HG03135 (cell line): ENCODE data around the gene ANKRD63.

Experiments
- ATAC-seq: cut with Tn5 transposase; IDR thresholded peaks from one replicate; pipeline ENCODE4 v1.9.1; 2021; ENCODE audit warnings: mild to moderate bottlenecking, moderate library complexity; ENCODE audit not compliant: unreplicated experiment

ANKRD63 gene

DNA sequence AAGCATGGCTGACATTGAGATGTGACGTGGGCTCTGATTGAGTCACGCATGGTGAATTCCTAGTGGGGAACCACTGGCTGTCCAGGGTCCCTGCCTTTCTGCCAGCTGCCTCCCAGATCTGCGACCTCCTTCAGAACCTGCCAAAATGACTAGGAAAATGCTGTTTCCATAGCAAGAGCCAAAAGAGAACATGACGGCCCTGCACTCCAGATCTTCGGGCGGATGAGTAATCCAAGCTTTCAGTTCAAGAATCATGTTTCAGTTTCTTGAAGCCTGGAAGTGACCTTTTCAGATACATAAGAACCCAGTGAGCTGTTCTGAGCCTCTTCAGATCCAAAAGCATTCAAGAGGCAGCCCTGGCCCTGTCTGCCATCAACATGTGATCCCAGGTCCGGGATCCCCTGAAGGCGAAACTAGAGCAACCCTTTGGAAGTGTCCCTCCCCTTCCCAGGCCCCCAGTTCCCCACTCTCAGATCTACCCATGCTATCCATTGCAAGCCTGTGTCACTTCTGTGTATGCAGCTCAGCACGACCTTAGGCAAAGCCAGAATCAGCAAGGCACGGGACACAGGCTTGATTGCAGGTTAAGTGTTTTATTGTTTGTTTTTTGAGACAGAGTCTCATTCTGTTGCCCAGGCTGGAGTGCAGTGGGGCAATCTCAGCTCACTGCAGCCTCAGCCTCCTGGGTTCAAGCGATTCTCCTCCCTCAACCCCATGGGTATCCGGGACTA, 19.7 kb downstream of the ANKRD63 start:
- ATAC-seq, result no peak

DNA sequence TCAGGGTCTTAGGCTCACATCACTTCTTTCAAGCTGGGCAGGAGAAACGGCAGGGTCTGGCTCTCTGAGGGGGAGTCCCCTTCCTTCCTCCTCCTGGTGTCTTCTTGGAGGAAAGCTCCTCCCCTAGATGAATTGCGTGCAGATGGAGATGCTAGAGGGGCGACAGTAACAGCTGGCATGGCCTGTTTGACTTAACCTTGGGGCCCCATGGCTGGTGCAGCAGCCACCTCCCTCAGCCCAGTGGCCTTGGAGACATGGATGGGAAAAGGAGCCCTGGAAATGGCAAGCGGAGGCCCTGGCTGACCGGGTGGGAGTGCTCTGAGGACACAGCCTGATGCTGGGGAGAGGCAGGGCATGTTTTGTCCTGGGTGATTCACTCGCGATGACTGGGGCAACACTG, 23.8 kb downstream of the ANKRD63 start:
- ATAC-seq, result no peak

DNA sequence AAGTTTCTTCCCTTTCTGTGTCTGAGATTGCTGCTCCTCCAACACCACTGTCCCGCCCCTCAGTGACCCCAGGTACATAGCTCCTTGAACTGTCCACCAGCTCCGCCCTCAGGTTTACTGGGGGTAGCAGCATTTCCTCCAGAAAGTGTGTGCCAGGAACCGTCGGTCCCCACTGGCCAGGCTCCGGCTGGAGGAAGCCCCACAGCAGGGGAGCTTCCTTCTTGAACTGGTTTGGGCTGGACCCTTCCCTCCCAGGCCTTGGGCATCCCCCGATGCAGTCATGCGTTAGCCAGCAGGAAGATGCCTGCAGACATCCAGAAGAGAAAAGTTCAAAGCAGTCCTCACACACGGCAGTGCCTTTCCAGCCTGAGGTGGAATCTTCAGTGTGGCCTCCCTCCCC, 24.3 kb downstream of the ANKRD63 start:
- no peak for ATAC-seq

DNA sequence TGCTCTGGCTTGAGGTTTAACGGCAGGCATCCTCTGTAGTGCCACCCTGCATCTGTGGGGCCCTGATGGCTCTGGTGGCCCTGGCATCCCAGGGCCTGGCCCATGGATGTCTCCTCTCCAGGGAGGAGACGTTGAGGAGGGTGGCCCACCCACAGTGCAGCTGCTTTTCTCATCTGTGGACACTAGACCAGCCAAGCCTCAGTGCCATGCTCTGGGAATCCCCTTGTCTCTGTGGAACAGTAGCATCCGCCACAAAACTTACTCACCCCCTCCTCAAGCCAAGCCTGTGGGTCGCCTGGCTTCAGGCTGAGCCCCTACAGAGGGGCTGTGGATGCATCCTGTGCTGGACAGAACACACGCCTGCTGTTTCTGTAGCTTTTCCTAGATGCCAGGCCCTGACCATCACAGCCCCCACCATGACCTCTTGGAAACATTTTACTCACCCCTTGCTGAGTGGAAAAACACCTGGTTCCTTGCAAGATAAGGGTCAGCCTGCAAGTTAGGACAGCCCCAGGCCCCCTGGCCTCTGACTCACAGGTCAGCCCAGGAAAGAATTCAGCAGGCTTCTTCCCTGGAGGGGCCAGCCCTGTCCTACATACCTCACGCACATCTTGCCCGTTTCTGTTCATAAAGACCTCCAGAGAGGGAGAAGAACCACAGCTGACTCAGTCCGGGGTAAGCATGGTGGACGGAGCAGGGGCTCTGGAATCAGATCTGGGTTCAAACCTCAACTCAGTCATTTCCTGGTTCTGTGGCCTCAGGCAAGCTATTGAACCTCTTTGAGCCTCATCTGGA, 25.0 kb downstream of the ANKRD63 start:
- no peak for ATAC-seq

DNA sequence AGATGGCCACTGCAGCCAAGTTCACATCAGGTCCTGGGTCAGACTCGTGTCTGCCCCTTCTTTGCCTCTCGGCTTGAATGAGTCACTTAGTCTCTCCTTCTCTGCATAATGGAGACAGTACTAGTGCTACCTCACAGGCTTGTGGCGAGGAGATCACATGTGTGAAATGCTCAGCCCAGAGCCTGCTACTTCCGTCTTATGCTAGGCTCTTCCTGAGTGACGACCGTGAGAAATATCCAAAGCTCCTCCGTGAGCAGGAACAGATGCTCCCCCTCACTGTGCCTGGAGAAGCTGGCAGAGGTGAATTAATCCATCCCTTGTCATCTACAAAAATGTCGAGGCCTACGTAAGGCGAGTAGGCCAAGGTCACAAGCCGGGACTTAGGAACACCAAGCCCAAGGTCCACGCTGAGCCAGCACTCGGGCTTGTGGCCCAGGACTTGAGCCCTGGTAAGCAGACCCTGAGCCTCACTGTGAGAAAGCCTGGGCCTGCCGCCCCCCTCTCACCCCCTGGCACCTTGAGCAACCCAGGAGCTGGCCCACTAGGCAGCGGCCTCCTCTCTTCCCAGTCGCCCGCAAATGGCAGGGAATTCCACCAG, 26.1 kb downstream of the ANKRD63 start:
- ATAC-seq, result no peak

DNA sequence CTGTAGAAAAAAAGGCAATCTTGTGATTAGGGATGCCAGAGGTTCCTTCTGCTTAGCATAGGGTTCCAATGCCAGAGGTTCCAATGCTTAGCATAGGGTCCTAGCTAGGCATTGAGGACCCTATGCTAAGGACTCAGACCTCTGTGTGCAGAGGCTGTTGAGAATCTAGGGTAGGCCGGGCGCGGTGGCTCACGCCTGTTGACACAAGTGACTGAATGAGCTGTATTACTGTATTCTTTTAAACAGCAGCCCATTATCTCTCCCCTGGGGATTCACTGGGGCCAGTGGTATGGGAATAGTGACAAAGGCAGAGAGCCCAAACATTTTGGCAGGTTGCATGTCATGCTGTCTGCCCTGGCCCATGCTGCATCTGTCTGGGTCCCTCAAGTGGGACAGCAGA, 27.8 kb downstream of the ANKRD63 start:
- ATAC-seq, result no peak

DNA sequence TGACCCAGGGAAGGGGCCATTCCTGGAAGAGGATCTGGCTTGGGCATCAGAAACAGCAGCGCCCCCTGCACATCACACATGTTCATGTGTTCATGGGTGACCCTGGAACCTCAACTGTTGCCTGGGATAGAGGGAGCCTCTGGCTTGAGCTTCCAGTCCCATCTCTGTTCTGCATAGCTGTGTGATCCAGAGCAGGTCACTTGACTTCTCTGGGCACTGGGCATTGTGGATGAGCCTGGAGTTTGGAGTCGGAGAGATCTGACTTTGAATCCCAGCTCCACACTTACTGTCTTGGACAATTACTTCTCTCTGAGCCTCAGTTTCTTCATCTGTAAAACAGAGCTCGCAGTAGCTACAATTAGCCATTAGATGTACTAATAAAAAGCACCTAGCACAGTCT, 28.4 kb downstream of the ANKRD63 start:
- ATAC-seq, result no peak

DNA sequence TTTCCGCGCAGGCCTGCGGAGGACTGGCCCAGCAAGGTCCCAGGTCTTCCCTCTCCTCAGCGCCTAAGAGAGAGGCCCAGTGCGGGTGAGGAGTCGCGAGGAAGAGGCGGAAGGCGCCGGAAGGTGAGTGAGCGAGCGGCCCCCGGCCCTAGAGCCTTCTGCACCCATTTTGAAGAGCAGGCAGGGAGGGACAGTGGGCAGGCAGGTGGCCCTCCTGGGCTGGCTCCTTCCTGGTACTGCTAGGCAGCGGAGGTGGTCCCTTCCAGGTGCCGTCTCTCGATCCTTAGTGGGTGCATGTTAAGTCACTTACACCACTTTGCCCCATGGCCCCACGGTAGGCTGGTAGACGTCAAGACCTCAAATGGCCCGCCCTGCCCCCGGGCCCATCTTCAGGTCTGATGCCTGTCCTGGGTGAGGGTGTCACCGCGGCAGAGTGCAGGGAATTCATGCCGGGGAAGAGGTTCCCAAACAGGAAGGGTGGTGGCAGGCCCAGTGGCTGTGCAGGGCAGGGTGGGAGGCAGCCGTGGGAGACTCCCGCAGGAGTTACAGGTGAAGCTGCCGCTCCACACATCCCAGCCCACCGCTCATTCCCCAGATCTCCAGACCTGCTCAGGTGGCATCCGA, 29.6 kb downstream of the ANKRD63 start:
- no peak for ATAC-seq

DNA sequence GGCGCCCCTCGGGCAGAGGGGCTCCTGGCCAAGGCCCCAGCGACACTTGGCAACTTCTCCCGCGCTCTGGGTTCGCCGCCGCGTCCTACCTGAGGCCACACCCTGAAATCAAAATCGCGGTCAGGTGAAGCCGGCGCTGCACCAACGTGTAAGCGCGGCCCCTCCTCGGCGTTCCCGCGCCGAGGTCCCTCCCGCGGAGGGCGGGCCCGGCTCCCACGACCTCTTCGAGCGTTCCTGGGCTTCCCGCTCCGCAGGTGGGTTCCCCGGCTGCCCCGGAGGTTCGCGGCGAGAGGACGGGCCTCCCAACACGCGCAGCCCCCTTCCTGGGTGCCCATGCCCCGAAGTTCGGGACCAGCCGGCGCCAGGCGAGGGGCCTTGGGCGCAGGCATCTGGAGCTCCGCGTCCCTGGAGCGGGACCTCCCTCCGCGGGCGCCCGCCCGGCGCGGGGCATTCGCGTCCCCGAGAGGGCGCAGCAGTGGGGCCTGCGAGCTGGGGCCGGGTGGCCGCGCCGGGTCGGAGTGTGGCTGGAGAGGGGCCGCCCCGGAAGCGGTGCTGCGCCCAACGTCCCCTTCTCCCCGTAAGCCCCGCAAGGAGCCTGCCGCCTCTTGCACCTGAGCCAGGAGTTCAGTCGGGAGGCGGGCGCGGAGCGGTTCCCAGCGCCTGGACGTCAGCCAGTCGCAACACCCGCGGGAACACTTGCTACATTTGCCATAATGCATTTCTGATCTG, 30.3 kb downstream of the ANKRD63 start:
- no peak for ATAC-seq

DNA sequence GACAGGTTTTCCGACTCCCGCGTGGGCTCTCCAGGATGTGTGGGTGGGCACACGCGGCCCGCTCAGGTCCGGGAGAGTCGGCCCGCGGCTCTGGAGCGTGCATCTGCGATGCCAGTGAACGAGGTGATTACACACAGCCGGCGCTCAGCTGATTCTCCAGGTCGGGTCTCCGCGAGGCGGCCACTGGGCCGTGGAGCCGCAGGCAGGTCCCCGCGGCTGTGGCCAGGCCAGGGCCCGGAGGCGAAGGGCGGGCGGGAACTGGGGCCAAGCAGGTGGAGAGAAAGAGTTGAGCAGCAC, 30.8 kb downstream of the ANKRD63 start:
- no peak for ATAC-seq

DNA sequence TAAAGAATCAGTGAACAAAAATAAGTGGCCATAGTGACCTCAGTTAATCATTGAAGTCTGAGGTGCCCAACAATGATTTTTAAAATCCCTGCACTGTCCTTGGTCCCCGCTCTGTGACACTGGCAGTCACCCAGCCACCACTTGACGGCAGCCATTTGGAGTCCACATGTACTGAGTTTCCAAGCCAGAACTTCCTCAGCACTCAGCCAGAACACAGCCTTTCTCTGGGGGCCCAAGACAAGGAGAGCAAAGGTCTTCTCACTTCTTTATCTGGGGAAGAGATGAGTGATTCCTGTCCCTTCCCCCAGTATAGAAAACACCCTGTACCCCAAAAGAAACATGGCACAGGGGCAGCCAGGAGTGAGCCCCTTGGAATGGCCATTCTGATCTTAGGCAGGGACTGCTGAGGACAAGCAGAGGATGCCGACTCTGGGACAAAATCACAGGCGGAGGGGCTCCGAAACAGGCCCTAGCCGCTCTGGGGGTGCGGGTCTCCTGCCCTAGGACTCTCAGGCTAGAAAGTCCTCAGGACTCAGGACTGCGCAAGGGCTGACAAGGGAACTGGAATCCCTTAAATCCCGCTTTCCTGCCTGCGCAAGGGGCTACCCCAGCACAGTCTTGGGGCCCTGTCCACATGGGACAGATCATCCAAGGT, 31.3 kb downstream of the ANKRD63 start:
- ATAC-seq, result no peak

DNA sequence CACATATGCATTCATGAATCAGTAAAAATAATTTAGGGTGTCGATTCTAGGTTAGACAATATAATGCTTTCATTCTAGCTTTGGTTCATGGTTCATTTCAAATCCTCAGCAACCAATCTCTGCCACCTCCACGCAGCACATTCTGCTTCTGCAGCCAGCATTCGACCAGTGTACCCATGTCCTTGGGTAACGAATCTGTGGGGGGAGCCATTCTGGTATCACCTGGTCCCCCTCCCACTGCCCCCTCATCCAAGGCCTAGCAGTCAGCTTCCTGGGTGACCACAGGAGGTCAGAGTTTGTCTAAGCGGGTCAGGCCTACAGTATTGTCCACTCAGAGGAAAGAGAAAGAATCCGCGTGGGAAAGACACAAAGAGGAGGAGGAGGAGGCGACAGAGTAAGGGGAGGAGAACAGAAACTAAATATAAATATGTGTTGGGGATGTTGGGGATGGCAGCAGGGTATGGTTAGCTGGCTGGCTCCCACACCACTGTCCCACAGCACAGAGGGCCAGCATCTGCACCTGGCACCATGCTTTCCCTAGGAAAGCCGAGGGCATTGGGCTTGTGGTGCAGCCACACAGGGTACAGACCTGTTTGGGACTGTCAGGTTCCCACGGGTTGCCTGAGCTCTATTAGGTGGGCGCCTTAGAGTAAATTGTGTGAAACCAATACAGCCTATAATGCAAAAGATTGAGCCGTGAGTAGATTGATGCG, 31.9 kb downstream of the ANKRD63 start:
- ATAC-seq, result no peak

DNA sequence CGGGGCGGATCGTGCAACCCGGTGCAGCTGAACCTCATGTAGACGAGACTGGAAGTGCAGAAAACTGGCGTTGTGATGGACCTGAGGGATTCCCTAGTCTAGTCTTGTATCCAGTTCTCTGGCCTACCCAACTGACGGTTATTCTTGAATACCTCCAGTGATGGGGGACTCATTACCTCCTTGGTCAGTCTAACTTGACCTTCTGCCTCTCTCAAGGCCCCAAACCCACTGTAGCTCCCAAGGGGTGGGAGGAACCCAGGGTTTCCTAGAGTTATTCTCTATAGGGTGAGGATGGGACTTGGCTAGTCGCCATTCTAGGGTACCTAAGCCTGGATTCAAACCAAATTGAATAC, 32.6 kb downstream of the ANKRD63 start:
- no peak for ATAC-seq

DNA sequence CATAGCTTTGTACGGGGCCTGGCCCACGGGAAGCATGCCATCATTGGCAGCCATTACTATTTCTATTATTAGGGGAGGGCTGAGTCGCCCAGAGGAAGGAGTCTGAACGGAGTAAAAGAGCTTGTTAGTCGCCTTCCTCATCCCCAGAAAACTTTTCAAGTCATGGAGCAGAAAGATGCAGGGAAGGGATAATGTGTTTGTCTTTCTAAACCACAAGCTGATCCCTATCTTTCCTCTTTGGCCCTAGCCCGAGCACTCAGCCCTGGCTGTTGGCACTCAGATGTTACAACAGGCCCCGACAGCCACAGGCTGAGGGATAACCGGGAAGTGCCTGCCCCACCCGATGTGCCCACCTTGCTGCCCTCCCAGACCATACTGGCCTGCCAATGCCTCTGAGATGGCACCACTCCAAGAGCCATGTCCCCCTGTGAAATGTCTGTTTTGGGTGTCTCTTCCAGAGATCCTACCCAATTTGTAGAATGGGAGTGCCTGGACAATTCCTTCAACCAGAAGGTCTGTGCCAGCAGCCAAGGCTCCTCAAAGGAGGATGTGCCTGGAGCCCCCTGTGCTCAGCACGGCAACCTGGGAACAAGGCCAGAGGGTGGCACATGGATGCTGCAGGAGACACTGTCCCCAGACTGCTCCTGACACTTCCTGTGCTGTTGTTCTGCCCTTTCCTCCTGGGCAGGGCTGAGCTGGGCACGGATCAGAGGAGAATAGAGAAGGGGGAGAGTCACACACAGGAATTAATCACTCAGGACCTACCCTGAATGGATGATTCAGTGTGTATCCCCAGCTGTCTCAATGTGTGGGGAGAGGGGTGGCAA, 33.2 kb downstream of the ANKRD63 start:
- ATAC-seq, result no peak

DNA sequence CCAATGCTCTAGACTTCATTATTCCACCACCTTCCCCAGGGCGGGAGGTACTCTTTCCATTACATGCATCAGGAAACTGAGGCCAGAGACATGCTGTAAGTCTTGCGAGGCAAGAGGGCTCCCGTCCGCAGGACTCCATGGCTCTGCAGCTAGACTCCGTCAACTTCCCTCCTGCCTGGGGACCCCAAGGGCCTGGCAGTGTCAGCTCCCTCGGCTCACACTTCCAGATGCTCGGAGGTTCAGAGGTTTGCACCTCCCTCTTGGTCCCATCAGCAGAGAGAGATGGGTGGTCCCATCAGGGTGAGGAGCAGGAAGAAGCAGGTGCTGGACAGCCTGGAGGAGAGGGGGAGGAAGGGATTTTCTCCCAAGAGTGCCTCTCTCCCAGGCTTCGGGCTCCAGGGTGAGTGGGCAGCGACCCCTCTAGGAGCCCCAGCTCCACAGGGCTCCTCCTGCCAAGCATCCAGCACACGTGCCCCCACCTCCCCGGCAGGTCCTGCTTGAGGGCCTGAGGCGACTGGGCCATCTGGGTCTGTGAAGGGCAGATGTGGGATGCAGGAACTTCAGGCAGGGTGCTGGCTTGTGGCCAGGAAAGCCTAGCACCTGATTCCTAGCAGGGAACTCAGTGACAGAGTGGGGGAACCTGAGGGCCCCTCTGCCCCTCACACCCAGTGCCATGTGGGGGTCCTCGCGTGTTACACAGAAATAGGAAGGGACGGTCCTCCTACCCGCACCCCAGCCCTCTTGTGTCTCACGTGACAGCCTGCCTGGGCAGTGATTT, 34.7 kb downstream of the ANKRD63 start:
- no peak for ATAC-seq

DNA sequence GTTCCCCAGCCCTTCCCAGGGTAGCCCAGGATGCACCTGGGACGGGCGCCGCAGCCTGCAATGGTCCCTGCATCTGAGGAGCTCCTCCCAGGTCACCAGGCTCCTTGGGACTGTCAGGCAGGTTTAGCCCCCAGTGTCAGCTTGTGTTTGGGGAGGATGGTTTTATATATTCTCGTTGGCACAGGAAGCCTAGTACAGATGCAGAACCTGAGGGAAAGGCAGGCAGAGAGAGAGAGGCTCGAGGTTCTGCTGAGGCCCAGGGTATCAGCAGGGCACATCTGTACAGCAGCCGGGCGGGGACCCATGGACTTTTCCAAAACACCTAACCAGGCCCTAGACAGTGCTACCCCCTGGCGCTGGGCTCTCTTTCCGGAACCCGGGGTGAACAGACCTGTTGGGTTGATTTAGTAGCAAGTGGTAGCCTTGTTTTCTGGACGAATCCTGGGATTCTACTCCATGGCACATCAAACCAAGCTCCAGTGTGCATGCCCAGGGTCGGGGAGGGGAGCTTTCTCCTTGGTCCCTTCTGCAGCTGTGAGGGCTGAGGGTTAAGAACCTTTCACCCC, 35.4 kb downstream of the ANKRD63 start:
- no peak for ATAC-seq

DNA sequence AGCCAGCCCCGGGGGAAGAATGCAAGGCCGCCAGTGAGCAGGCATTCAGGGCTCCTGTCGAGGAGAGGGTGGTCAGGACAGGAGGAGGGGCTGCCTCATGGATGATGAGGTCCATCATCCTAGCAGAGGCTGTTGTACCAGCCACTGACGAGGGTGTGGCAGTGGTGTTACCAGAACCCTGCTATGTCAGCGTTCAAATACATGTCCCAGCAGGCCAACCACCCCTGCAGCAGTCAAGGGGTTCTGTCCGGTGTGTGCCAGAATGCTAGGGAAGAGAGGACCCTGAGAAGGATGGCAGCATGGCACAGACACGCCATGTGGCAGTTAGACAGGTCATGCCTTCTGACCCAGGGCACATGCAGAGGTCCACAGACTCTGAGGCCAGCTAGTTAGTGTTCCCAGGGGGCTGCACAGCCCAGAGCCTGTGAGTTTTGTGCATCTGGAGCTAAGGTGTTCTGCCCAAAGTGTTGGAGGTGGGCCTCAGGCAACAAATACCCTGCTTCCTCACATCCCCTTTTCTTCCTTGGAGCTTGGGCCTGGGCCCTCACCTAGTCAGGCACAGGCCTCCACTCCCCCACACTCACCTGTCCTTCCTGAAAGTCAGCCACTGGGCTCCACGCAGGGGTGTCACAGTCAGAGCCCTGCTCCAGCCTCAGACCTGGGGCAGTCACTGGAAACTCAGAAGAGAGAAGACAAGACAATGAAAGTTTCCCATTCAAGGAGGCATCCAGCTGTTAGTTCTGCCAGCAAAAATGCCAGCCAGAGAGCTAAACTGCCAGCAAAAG, 36.2 kb downstream of the ANKRD63 start:
- no peak for ATAC-seq
